Panc1 (cell line): ENCODE data around the gene BRCA1. TPM values are rescaled to one million over a fixed set of nuclear protein-coding genes. Genes with fewer than 3 reads are reported as not detected.

Experiments used
- ATAC-seq: fragments of 200-7000 bp; cut with Tn5 transposase; 2 replicates; pipeline ENCODE4 v1.9.1; 2020; ENCODE audit warnings: mild to moderate bottlenecking, moderate library complexity
- BruUV-seq: library from RNA; stranded (reverse); fragments of 400-500 nt; replicated peaks from 2 replicates; lab custom pipeline; 2021; lab: Mats Ljungman, UMichigan
- CTCF ChIA-PET: fragments of 300-600 bp; sonication (Branson Sonifier 250); formaldehyde crosslinking; loops from one replicate; lab custom pipeline; 2022; ENCODE audit warnings: antibody characterized with exemption; lab: Charles Lee
- POLR2A ChIA-PET: fragments of 300-600 bp; sonication (Branson Sonifier 250); formaldehyde crosslinking; loops from one replicate; lab custom pipeline; 2022; ENCODE audit warnings: antibody characterized with exemption; lab: Charles Lee
- DNase-seq: peaks from one replicate; pipeline ENCODE4 v3.0.0-alpha.2; 2010; ENCODE audit warnings: low read depth, low spot score
- H3K27ac ChIP-seq: 2 replicates; pipeline ENCODE4 v1.5.1; 2011; ENCODE audit warnings: mild to moderate bottlenecking, low read length, inconsistent platforms
- H3K27me3 ChIP-seq: fragments of 200-500 bp; sonication (Bioruptor generic); 2 replicates; pipeline ENCODE4 v1.6.0; 2014; ENCODE audit warnings: low read length, inconsistent platforms; ENCODE audit not compliant: control insufficient read depth, insufficient read depth
- H3K36me3 ChIP-seq: fragments of 200-500 bp; sonication (Bioruptor generic); 2 replicates; pipeline ENCODE4 v1.5.1; 2014; ENCODE audit warnings: inconsistent platforms, mild to moderate bottlenecking, low read length, moderate library complexity; ENCODE audit not compliant: control insufficient read depth, insufficient read depth
- H3K4me1 ChIP-seq: 2 replicates; pipeline ENCODE4 v1.5.1; 2011; ENCODE audit warnings: inconsistent platforms, mild to moderate bottlenecking, low read length, moderate library complexity; ENCODE audit not compliant: control insufficient read depth, insufficient read depth
- H3K4me3 ChIP-seq, 2 experiments: 2 replicates each; pipeline ENCODE4 v1.5.1; 2011 to 2012; ENCODE audit warnings: low read depth in 2 of 2, low read length in 2 of 2, mild to moderate bottlenecking in 2 of 2, inconsistent platforms in 1 of 2, moderate library complexity in 1 of 2
- H3K9me3 ChIP-seq: fragments of 200-500 bp; sonication (Bioruptor generic); 2 replicates; pipeline ENCODE4 v1.5.1; 2014; ENCODE audit warnings: low read depth, mild to moderate bottlenecking, inconsistent platforms, low read length, moderate library complexity; ENCODE audit not compliant: control insufficient read depth, insufficient read depth
- POLR2AphosphoS5 ChIP-seq: IDR thresholded peaks from 2 replicates; pipeline ENCODE4 v1.6.1; 2012; ENCODE audit warnings: mild to moderate bottlenecking, low read depth, low read length, moderate library complexity
- SIN3A ChIP-seq: IDR thresholded peaks from 2 replicates; pipeline ENCODE4 v1.6.1; 2012; ENCODE audit warnings: low read depth, mild to moderate bottlenecking, low read length, moderate library complexity, borderline replicate concordance; ENCODE audit not compliant: insufficient read depth
- TCF7L2 ChIP-seq: IDR thresholded peaks from 2 replicates; pipeline ENCODE4 v1.6.1; 2011; ENCODE audit warnings: mild to moderate bottlenecking, low read depth, low read length, inconsistent platforms
- in situ Hi-C: cut with HindIII; loops from 2 replicates; pipeline ENCODE4 v1.10.0; 2016; ENCODE audit warnings: low sequenced_read_pairs, low pct_unique_long_range_greater_than_20kb
- intact Hi-C: fragments of 100-400 bp; cut with micrococcal nuclease; formaldehyde crosslinking; loops from one replicate; pipeline ENCODE4 v1.10.0; 2022; ENCODE audit not compliant: unreplicated experiment
- total RNA-seq: library from RNA; stranded (reverse); gene quantifications from one replicate; pipeline ENCODE4 v1.2.1, GENCODE V29; 2021; ENCODE audit not compliant: unreplicated experiment
- TF ChIP-seq, protein P1 (sequence below): fragments of 450-650 bp; IDR thresholded peaks from 2 replicates; pipeline ENCODE4 v1.5.1; 2017; ENCODE audit warnings: mild to moderate bottlenecking
- TF ChIP-seq, protein P2 (sequence below), 2 experiments: IDR thresholded peaks; 2 replicates each; pipeline ENCODE4 v1.6.1; 2011 to 2012; ENCODE audit warnings: low read depth in 2 of 2, control low read depth in 1 of 2, low read length in 1 of 2, mild to moderate bottlenecking in 1 of 2, moderate library complexity in 1 of 2; ENCODE audit not compliant: insufficient read depth in 1 of 2

BRCA1 gene
- total RNA-seq, 1 experiment from 2014 or later: 29.9 TPM

DNA sequence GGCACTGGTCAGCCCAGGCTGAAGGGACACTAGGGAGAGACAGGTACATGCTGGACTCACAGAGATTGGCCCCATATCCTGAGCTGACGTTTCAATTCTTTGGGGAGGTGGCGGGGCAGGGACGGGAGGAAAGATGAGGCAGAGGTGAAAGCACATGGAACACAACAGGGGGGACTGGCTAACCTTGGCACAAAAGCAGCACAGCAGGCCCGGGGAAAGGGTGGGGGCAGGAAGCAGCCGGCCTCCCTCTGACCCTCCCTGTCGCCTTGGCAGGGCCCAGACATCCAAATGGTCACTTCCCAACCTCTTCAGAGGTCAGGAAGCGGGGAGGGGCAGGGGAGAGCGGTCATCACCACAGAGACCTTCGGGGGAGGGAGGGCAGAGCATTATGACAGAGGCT is 109.6 kb downstream of the BRCA1 start:
- DNase-seq (no peak), ATAC-seq (no peak)
- in situ Hi-C loops: no loop called here
- TF ChIP-seq, protein P1, sequence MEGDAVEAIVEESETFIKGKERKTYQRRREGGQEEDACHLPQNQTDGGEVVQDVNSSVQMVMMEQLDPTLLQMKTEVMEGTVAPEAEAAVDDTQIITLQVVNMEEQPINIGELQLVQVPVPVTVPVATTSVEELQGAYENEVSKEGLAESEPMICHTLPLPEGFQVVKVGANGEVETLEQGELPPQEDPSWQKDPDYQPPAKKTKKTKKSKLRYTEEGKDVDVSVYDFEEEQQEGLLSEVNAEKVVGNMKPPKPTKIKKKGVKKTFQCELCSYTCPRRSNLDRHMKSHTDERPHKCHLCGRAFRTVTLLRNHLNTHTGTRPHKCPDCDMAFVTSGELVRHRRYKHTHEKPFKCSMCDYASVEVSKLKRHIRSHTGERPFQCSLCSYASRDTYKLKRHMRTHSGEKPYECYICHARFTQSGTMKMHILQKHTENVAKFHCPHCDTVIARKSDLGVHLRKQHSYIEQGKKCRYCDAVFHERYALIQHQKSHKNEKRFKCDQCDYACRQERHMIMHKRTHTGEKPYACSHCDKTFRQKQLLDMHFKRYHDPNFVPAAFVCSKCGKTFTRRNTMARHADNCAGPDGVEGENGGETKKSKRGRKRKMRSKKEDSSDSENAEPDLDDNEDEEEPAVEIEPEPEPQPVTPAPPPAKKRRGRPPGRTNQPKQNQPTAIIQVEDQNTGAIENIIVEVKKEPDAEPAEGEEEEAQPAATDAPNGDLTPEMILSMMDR: no peak
- TF ChIP-seq SIN3A (no peak), TCF7L2 (no peak), POLR2AphosphoS5 (no peak)
- TF ChIP-seq, protein P2, sequence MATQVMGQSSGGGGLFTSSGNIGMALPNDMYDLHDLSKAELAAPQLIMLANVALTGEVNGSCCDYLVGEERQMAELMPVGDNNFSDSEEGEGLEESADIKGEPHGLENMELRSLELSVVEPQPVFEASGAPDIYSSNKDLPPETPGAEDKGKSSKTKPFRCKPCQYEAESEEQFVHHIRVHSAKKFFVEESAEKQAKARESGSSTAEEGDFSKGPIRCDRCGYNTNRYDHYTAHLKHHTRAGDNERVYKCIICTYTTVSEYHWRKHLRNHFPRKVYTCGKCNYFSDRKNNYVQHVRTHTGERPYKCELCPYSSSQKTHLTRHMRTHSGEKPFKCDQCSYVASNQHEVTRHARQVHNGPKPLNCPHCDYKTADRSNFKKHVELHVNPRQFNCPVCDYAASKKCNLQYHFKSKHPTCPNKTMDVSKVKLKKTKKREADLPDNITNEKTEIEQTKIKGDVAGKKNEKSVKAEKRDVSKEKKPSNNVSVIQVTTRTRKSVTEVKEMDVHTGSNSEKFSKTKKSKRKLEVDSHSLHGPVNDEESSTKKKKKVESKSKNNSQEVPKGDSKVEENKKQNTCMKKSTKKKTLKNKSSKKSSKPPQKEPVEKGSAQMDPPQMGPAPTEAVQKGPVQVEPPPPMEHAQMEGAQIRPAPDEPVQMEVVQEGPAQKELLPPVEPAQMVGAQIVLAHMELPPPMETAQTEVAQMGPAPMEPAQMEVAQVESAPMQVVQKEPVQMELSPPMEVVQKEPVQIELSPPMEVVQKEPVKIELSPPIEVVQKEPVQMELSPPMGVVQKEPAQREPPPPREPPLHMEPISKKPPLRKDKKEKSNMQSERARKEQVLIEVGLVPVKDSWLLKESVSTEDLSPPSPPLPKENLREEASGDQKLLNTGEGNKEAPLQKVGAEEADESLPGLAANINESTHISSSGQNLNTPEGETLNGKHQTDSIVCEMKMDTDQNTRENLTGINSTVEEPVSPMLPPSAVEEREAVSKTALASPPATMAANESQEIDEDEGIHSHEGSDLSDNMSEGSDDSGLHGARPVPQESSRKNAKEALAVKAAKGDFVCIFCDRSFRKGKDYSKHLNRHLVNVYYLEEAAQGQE (IDR thresholded peaks at IDR 0.05; ENCODE audit: insufficient read depth in 1 of 2, low read depth in 2 of 2, low read length in 1 of 2): no peak
- Histone ChIP-seq H3K9me3 (no peaks in the 10 kb centered on the region), H3K27me3 (no peaks in the 10 kb centered on the region), H3K4me1 (peaks cover 20% of the 10 kb centered on the region), H3K27ac (no peak overlapping the region), H3K36me3 (no peaks in the 10 kb centered on the region), H3K4me3 (no peak overlapping the region)
- no TSS peak for BruUV-seq
- CTCF ChIA-PET: no interaction called here
- POLR2A ChIA-PET: no interaction called here
- intact Hi-C loops: no loop called here

DNA sequence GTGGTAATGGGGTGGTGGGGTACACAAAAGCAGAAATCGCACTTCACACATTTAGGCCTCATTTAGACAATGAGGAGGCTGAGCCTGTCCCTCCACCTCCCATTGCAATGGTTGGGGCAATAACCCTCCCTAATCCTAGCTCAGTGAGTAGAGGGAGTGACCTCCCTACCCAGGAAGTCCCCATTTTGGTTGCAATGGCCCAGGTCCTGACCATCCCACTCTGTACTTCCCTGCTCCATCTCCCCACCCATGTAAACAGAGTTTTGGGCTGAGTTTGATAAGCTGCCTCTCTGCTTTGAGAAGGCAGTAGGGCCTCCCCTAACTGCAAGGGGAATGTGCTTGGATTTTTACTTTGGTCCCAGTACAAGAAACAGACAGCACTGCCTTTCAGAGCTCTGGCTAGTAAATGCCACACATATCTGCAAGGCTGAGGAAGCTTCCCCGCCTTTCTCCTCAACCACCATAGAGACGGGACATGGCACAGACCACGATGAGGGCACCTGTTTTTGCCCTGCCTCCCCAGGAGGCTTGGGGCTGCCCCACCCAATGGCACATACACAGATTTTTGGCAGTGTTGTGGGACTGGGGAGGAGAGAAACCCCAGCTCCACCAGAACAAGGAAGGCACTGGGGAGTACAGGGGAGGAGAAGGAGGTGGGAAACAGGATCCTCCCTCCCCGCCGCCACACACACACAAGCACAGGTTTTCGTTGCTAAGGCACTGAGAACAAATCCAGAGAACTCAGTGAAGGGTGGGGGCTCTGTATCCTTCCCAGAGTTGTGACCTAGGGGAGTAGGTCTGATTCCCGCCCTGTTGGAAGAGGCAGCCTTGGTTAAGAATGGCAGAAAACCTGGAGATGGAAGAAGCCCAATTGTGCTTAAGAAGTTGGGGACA is 110.3 kb downstream of the BRCA1 start:
- 0 out of 2 replicates have a peak, but pooled peaks have one; percentile 22 for TF ChIP-seq POLR2AphosphoS5
- TF ChIP-seq, protein P2 (IDR thresholded peaks at IDR 0.05; ENCODE audit: insufficient read depth in 1 of 2, low read depth in 2 of 2, low read length in 1 of 2): no peak
- Histone ChIP-seq H3K27ac (no peak overlapping the region), H3K9me3 (no peaks in the 10 kb centered on the region), H3K4me1 (peaks cover 17% of the 10 kb centered on the region), H3K4me3 (no peak overlapping the region), H3K27me3 (no peaks in the 10 kb centered on the region), H3K36me3 (no peaks in the 10 kb centered on the region)
- ChIA-PET CTCF (no interaction called here), POLR2A (no interaction called here)
- TSS peak; percentile 80 for BruUV-seq
- ATAC-seq (no peak; the same call in 1 of the 2 replicates), DNase-seq (no peak)
- intact Hi-C loops (no loop called here), in situ Hi-C loops (no loop called here)
